Caki2 (cell line): ENCODE data around the gene ASB15. TPM values are rescaled to one million over a fixed set of nuclear protein-coding genes. Genes with fewer than 3 reads are reported as not detected.
"Not testable (repeated sequence)": the region's sequence is repeated elsewhere in the genome, so short reads cannot be mapped to it uniquely, and the experiment has no call there.

ENCODE experiments used
- DNase-seq: peaks from one replicate; pipeline ENCODE4 v3.0.0-alpha.2; 2015; ENCODE audit warnings: low read depth
- in situ Hi-C: cut with HindIII; loops from 2 replicates; pipeline ENCODE4 v1.10.0; 2016; ENCODE audit warnings: low sequenced_read_pairs, low pct_unique_long_range_greater_than_20kb, mixed read lengths
- total RNA-seq: library from RNA; depleted of rRNA; stranded (reverse); fragments of >200 nt; shearing (Covaris generic); gene quantifications from 2 replicates; pipeline ENCODE4 v1.2.3, GENCODE V29; 2014; ENCODE audit warnings: low replicate concordance

Gene ASB15
- total RNA-seq, 1 experiment from 2014 or later: not detected

GRCh38 chr7:123627851-123628250 is 26.2 kb downstream of the ASB15 start:
- in situ Hi-C loops: no loop called here
- no peak for DNase-seq

DNA sequence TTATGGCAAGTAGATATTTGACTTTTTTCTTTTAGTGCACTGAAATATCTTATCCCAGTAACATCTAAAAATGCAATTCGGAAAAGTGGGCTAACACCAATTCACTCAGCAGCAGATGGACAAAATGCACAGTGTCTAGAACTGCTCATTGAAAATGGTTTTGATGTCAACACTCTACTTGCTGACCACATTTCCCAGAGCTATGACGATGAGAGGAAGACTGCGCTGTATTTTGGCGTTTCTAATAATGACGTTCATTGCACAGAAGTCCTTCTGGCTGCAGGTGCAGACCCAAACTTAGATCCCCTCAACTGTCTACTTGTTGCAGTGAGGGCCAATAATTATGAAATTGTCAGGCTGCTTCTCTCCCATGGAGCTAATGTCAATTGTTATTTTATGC is 27.2 kb downstream of the ASB15 start:
- no peak for DNase-seq
- in situ Hi-C loops: no loop called here

- in situ Hi-C loops: no loop called here
- DNase-seq: no peak
These were observed 27.7 kb downstream of the ASB15 start for GRCh38 chr7:123629281-123629680.

DNA sequence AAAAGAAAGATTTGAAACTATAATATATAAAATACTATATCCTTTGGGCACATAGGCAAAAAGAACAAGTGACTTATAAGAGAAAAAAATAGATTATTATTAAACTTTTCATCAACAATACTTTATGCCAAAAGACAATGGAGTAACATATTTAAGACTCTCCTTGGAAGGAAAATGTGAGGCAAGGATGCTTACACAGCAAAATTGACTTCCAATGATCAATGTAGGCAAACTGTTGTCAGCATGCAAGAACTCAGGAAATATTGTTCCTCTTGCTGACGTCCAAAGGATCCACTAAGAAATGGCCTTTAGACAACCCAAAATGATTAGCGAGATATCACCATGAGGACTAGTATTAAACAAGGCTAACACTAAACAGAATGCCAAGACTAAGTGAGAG is 31.2 kb downstream of the ASB15 start:
- in situ Hi-C loops: no loop called here
- DNase-seq: no peak

- in situ Hi-C loops: no loop called here
- DNase-seq: no peak
These were observed 31.9 kb downstream of the ASB15 start for GRCh38 chr7:123633553-123633952.

- in situ Hi-C loops, DNase-seq: not testable (repeated sequence)
These were observed 32.5 kb downstream of the ASB15 start for GRCh38 chr7:123634011-123634573.

- peak; percentile 12 for DNase-seq
- in situ Hi-C loops: no loop called here
These were observed 34.1 kb downstream of the ASB15 start for GRCh38 chr7:123635551-123636359.

- in situ Hi-C loops: no loop called here
- no peak for DNase-seq
These were observed 35.6 kb downstream of the ASB15 start for GRCh38 chr7:123637203-123637602.

DNA sequence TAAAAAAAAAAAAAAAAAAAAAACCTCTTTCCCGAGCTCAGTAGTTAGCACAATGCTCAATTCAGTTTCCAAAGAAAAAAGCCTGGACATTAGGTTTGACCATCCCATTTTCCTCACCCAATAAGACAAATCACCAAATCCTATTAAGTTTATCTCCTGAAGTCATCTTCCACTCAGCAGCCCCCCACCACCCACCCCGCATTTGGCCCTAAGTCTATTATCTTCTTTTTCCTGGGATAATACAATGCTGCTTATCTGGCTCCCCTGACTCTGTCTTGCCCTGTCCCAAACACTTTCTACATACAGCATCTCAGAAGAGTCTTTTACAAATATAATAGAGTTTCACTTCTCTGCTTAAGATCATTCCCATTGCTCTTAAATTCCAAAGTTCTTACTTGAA is 36.3 kb downstream of the ASB15 start:
- in situ Hi-C loops: no loop called here
- no peak for DNase-seq

DNA sequence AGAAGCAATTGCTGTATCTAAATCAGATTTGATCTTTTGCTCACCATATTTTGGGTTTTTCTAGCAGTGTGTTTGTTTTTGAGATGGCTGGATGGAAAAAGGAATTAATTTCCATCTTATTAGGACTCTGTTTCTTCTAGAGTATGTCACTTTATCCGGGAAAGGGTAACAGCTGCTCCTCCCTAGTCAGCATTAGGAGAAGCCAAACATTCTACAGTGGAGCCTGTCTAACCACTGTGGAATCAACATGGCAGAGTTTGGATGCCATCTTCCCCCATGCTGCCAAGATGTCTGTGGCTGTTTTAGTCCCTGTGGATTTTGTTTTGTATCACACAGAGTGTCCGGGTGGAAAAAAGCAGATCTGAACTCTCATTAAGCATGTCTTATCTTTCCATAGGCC is 38.0 kb downstream of the ASB15 start:
- in situ Hi-C loops: no loop called here
- DNase-seq: no peak

- in situ Hi-C loops: no loop called here
These were observed 39.0 kb downstream of the ASB15 start for GRCh38 chr7:123640583-123640982.

DNA sequence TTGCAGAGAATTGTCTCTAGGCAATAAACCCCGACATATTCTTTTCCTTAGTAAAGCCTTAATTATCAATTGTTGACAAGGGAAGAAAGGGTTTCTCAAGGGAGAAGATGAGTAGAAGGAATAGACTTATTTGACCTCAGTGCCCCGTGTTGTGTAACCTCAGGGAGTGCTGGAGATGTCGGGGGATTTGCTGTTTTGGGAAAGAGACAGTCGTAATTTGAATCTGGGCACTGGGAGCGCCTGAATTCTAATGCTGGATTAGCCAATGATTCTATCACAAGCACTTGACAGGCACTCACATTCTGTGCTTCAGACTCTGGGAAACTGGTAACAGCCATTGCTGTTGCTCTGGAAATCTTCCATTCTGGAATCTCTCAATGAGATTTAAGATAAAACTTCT is 40.3 kb downstream of the ASB15 start:
- in situ Hi-C loops: no loop called here
- DNase-seq: no peak

More at GRCh38 chr7:123640583-123640982, 39.0 kb downstream of the ASB15 start:
- no peak for DNase-seq

DNA sequence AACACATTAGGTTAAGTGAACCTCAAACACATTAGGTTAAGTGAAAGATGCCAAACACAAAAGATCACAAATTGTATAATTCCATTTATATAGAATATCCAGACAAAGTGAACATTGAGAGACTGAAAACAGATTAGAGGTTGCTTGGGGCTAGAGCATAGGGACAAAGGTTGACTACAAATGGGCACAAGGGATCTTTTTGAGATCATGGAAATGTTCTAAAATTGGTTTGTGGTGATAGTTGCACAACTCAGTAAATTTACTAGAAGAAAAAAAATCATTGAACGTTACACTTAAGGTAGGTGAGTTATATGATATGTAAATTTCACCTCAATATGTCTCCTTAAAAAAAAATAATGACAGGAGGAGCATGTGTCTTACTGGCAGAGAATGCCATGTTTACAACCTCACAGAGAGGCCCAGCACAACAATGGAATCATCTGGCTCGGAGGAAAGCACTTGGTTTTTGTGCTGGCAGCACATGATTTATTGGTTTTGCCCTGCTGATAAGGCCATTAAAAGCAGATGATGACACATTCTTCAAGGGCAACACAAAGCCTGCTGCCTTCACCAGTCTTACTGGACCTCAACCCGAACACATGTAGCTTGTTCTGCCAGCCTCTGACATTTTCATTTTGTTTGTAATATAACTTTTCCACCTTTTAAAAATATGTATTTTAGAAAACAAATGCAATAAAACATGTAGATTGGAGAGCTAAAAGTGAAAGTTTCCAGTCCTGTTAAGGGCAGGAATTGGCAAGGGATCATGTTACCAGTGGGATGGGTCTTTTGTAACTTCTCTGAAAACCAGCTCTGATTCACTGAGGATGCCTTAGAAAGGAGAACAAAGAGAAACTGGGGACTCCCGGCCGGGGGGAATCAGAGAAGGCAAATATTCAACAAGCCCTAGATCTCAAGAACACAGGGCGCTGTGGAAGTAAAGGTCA is 42.1 kb downstream of the ASB15 start:
- in situ Hi-C loops: no loop called here
- peak; percentile 5 for DNase-seq

- no peak for DNase-seq
- in situ Hi-C loops: no loop called here
These were observed 43.9 kb downstream of the ASB15 start for GRCh38 chr7:123645516-123645915.

GRCh38 chr7:123647106-123647730 is 45.6 kb downstream of the ASB15 start:
- DNase-seq: no peak
- in situ Hi-C loops: no loop called here

GRCh38 chr7:123649964-123650363 is 48.3 kb downstream of the ASB15 start:
- in situ Hi-C loops: no loop called here
- DNase-seq: no peak

- in situ Hi-C loops: no loop called here
- DNase-seq: no peak
These were observed 49.0 kb downstream of the ASB15 start for GRCh38 chr7:123650595-123650994.

DNA sequence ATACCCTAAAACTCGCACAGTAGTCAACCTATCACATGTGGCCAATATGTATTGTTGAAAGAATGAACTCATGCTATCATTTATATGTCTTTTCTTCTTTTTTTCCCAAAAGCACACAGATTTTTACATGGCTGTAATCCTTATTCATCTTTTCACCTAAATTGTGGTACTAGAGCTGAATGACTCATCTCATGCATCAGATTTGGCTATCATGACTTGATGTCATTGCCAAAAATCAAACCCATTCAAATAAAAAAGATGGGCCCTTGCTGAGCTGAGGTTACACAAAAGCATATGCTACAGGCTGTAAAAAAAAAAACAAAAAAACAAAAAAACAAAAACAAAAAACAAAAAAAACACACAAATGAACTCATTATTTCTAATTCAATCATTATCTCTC is 50.8 kb downstream of the ASB15 start:
- in situ Hi-C loops: no loop called here
- no peak for DNase-seq
